CD4-positive, CD25-positive, alpha-beta regulatory T cell (primary cell): Measurements from ENCODE around the gene PRKAR1B. TPM values are rescaled to one million over a fixed set of nuclear protein-coding genes. Genes with fewer than 3 reads are reported as not detected.
"Not testable (repeated sequence)": the region's sequence is repeated elsewhere in the genome, so short reads cannot be mapped to it uniquely, and the experiment has no call there.

Source experiments
- ATAC-seq, 2 donors: fragments of 150-1000 bp; cut with Tn5 transposase; one replicate each; pipeline ENCODE4 v1.10.0; 2021; ENCODE audit warnings: low read depth in 2 of 2, moderate number of reproducible peaks in 2 of 2, moderate library complexity in 1 of 2
- DNase-seq, 3 donors: peaks; one replicate each; pipeline versions ENCODE4 v3.0.0 to v3.0.0-alpha.2; 2012 to 2022; ENCODE audit warnings: mixed read lengths in 1 of 3
- H3K27ac ChIP-seq: one replicate; pipeline ENCODE4 v1.7.0; 2013; ENCODE audit warnings: mild to moderate bottlenecking, low read length; ENCODE audit not compliant: insufficient read depth, poor library complexity, severe bottlenecking
- H3K27me3 ChIP-seq: one replicate; pipeline ENCODE4 v1.7.0; 2013; ENCODE audit warnings: low read length; ENCODE audit not compliant: control insufficient read depth, insufficient read depth
- H3K36me3 ChIP-seq: one replicate; pipeline ENCODE4 v1.7.0; 2013; ENCODE audit warnings: mild to moderate bottlenecking, low read length, moderate library complexity; ENCODE audit not compliant: control insufficient read depth, insufficient read depth
- H3K4me1 ChIP-seq: 2 replicates; pipeline ENCODE4 v1.7.0; 2013; ENCODE audit warnings: mild to moderate bottlenecking, low read length; ENCODE audit not compliant: insufficient read depth, control insufficient read depth, poor library complexity, severe bottlenecking
- H3K4me3 ChIP-seq: one replicate; pipeline ENCODE4 v1.7.0; 2013; ENCODE audit warnings: low read depth, mild to moderate bottlenecking, low read length, moderate library complexity
- H3K9me3 ChIP-seq, 2 experiments: 1 replicate in 1 of 2; 2 replicates in 1 of 2; pipeline ENCODE4 v1.7.0; 2013; ENCODE audit warnings: low read length in 2 of 2, mild to moderate bottlenecking in 1 of 2, moderate library complexity in 1 of 2; ENCODE audit not compliant: control insufficient read depth in 2 of 2
- H3K27ac Mint-ChIP-seq, 3 donors: one replicate each; pipeline ENCODE4 v1.8.0; 2020 to 2022; ENCODE audit warnings: mild to moderate bottlenecking in 3 of 3, mixed read lengths in 3 of 3, moderate library complexity in 2 of 3
- H3K27me3 Mint-ChIP-seq: one replicate; pipeline ENCODE4 v1.8.0; 2022; ENCODE audit warnings: mild to moderate bottlenecking, mixed read lengths
- H3K36me3 Mint-ChIP-seq: one replicate; pipeline ENCODE4 v1.8.0; 2020; ENCODE audit warnings: mixed read lengths
- H3K4me1 Mint-ChIP-seq, 4 donors: one replicate each; pipeline ENCODE4 v1.8.0; 2020 to 2022; ENCODE audit warnings: mixed read lengths in 4 of 4, mild to moderate bottlenecking in 1 of 4
- H3K4me3 Mint-ChIP-seq, 4 donors: one replicate each; pipeline ENCODE4 v1.8.0; 2020 to 2022; ENCODE audit warnings: mild to moderate bottlenecking in 4 of 4, mixed read lengths in 4 of 4, moderate library complexity in 3 of 4
- H3K9me3 Mint-ChIP-seq, 7 donors: one replicate each; pipeline ENCODE4 v1.8.0; 2020 to 2022; ENCODE audit warnings: mixed read lengths in 7 of 7, mild to moderate bottlenecking in 3 of 7, moderate library complexity in 2 of 7
- polyA plus RNA-seq, 4 donors: library from polyadenylated mRNA; unstranded; fragments of 300-500 nt; fragmentation: Illumina TruSeq; gene quantifications; one replicate each; pipeline ENCODE4 v1.2.3, GENCODE V29; 2021
- total RNA-seq: library from RNA; stranded (reverse); gene quantifications from one replicate; pipeline ENCODE4 v1.2.3, GENCODE V29; 2022

The PRKAR1B gene
- total and polyA plus RNA-seq, 5 donors from 2014 or later, result 4.9 to 12.5 (median 6.8) TPM

DNA sequence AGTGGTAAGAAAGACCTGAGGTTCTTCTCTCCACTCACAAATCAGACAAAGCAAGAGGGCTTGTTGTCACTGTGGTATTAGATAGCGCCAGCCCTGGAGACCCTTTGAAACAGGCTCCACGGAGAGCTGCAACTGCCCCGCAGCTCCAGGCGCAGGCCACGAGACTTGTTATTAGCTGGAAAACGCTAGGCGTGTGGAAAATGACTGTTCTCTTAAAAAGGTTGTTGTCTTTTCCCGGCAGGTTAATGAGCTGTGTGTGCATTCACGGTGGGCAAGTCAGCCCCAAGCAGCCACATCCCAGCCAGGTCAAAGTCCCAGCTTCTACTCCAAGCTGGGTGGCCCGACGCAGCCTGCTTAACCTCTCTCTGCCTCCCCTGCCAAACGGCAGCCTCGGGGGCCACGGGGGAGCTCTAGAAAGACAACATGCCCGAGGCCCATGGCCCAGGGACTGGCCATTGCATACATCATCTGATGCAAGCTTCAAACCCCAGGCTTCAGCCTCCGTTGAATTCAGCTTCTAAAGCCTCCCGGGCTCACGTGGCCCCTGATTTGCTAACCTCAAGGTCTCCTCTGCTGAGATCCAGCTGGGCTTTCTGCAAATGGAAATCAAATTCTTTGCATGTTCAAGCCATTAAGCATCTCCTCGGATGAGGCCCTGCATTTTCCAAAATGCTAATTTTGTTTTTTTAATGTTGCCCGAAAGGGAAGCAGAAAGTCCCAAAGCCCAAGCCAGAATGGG is 61.9 kb downstream of the PRKAR1B start:
- Mint-ChIP-seq H3K27me3 (no peaks in the 10 kb centered on the region), H3K9me3 (peaks cover 0 to 6% (median 0%) of the 10 kb centered on the region in 7 donors), H3K36me3 (peaks cover 8% of the 10 kb centered on the region), H3K27ac (no peak overlapping the region), H3K4me1 (peaks cover 0 to 7% (median 0%) of the 10 kb centered on the region in 4 donors), H3K4me3 (no peak overlapping the region)
- no peaks in the 10 kb centered on the region for H3K36me3 ChIP-seq
- no peak overlapping the region for H3K4me3 ChIP-seq
- no peaks in the 10 kb centered on the region for H3K27me3 ChIP-seq
- no peaks in the 10 kb centered on the region for H3K9me3 ChIP-seq
- H3K4me1 ChIP-seq, result no peaks in the 10 kb centered on the region
- no peak for ATAC-seq
- no peak overlapping the region for H3K27ac ChIP-seq
- no peak for DNase-seq

DNA sequence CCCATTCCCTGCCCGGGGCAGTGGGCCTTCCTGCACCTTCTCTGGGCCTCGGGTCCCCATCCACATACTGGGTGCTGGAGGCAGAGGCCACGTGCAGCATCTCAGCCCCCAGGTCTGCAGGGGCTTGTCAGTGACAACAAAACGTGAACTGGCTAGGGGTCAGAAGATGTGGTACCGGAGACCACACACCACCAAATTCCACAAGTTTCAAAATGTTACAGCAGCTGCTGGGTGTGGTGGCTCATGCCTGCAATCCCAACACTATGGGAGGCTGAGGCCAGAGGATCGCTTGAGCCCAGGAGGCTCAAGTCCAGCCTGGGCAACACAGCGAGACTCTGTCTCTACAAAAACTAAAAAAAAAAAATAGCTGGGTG is 62.7 kb downstream of the PRKAR1B start:
- H3K4me3 Mint-ChIP-seq, result no peak overlapping the region
- H3K27ac Mint-ChIP-seq, result no peak overlapping the region
- H3K4me1 ChIP-seq, result no peaks in the 10 kb centered on the region
- no peaks in the 10 kb centered on the region for H3K27me3 ChIP-seq
- H3K4me3 ChIP-seq, result no peak overlapping the region
- peaks cover 0 to 6% (median 0%) of the 10 kb centered on the region in 7 donors for H3K9me3 Mint-ChIP-seq
- H3K9me3 ChIP-seq, result no peaks in the 10 kb centered on the region
- DNase-seq (no peak), ATAC-seq (no peak)
- no peak overlapping the region for H3K27ac ChIP-seq
- H3K36me3 ChIP-seq, result no peaks in the 10 kb centered on the region
- peaks cover 8% of the 10 kb centered on the region for H3K36me3 Mint-ChIP-seq
- H3K4me1 Mint-ChIP-seq, result peaks cover 0 to 7% (median 0%) of the 10 kb centered on the region in 4 donors
- no peaks in the 10 kb centered on the region for H3K27me3 Mint-ChIP-seq

DNA sequence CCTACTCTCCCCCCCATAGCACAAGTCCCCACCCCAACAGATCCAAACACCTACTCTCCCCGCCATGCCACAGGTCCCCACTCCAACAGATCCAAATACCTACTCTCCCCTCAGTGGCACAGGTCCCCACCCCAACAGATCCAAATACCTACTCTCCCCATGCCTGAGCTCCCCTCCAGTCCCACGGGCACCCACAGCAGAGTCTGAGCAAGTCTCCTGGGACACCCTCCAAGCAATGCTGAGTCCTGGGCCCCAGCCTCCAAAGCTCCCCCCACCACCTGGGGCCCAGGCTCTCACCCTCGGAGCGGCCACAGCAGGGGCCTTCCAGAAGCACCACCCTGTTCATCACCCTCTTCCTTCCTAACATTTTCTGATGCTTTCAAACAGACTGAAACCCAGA is 64.5 kb downstream of the PRKAR1B start:
- Histone ChIP-seq H3K4me3 (no peak overlapping the region), H3K9me3 (no peaks in the 10 kb centered on the region), H3K27me3 (no peaks in the 10 kb centered on the region), H3K27ac (no peak overlapping the region), H3K4me1 (no peaks in the 10 kb centered on the region), H3K36me3 (no peaks in the 10 kb centered on the region)
- Mint-ChIP-seq H3K27me3 (no peaks in the 10 kb centered on the region), H3K4me1 (peaks cover 0 to 6% (median 0%) of the 10 kb centered on the region in 4 donors), H3K4me3 (no peak overlapping the region), H3K27ac (no peak overlapping the region), H3K9me3 (peaks cover 0 to 2% (median 0%) of the 10 kb centered on the region in 7 donors), H3K36me3 (peaks cover 7% of the 10 kb centered on the region)
- no peak for DNase-seq
- ATAC-seq, result no peak

DNA sequence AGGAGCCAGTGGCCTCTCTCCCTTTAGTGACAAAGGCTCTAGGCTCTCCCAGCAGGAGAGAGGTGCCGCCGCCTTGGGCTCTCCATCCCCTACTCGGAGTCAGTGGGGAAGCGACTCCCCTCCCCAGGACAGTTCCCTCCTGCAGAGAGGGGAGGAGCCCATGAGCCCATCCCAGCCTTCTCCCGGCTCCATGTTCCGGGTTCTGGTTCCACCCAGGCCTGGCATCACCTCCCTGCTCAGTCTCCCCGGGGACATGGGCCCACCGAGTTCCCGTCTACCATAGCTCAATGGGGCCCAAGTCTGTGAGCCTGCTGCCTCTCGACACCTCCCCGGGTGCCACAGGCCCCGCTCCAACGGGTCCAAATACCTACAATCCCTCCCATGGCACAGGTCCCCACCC is 67.1 kb downstream of the PRKAR1B start:
- Mint-ChIP-seq H3K36me3 (peaks cover 7% of the 10 kb centered on the region), H3K4me3 (no peak overlapping the region), H3K27me3 (no peaks in the 10 kb centered on the region), H3K27ac (no peak overlapping the region), H3K4me1 (peaks cover 0 to 6% (median 0%) of the 10 kb centered on the region in 4 donors), H3K9me3 (peaks cover 0 to 2% (median 0%) of the 10 kb centered on the region in 7 donors)
- no peak overlapping the region for H3K4me3 ChIP-seq
- H3K9me3 ChIP-seq, result no peaks in the 10 kb centered on the region
- DNase-seq, result no peak
- H3K4me1 ChIP-seq, result no peaks in the 10 kb centered on the region
- ATAC-seq, result no peak
- H3K36me3 ChIP-seq, result no peaks in the 10 kb centered on the region
- H3K27ac ChIP-seq, result no peak overlapping the region
- H3K27me3 ChIP-seq, result no peaks in the 10 kb centered on the region

DNA sequence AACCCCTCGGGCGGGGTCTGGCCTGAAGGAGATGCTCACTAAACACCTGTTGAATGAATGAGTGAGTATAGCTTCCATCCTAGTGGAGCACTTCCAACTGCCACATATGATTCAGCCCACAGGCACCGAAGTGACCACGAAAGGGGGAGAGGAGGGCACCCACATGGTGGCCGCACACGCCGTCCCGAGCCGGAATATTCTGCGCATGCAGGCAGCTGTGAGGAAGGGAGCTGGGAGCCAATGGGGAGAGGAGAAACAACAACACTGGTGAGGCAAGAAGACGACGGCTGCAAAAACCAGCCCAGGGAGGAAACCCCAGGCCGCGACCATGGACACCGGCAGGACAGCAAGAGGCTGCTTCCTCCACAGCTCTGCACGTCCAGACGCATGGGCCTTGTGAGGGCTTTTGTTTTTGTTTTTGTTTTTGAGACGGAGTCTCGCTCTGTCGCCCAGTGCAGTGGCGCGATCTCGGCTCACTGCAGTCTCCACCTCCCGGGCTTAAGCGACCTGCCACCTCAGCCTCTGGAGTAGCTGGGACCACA is 67.7 kb downstream of the PRKAR1B start:
- DNase-seq, result no peak
- H3K4me3 ChIP-seq, result no peak overlapping the region
- no peak for ATAC-seq
- Mint-ChIP-seq H3K27ac (no peak overlapping the region), H3K36me3 (peaks cover 7% of the 10 kb centered on the region), H3K9me3 (peaks cover 0 to 2% (median 0%) of the 10 kb centered on the region in 7 donors), H3K4me3 (no peak overlapping the region), H3K4me1 (peaks cover 0 to 6% (median 0%) of the 10 kb centered on the region in 4 donors), H3K27me3 (no peaks in the 10 kb centered on the region)
- no peaks in the 10 kb centered on the region for H3K9me3 ChIP-seq
- H3K27me3 ChIP-seq, result no peaks in the 10 kb centered on the region
- no peaks in the 10 kb centered on the region for H3K36me3 ChIP-seq
- no peak overlapping the region for H3K27ac ChIP-seq
- H3K4me1 ChIP-seq, result no peaks in the 10 kb centered on the region

DNA sequence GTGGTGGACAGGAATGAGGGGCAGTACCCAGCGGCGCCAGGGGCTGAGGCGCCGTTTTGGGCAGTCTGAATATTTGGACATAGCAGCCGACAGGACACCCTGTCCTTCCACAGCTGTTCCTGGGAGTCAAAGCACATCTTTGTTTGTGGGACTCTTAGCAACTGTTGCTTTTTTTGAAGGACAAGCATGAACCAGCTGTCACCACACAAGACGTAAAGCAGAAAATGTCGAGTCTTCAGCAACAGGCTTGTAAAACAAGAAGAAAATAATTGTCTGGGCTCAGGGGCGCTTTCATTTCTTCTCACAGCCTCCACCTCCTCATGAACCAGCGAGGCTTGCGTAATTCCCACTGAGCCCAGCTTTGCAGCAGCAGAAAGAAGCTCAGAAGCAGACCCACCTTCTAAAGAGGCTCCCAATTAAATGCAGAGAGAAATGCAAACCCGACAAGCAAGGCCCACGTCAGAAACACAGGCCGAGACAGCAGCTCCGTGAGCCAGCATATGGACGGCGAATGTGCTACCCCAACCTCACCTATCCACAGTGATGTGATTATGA is 69.4 kb downstream of the PRKAR1B start:
- Mint-ChIP-seq H3K27me3 (no peaks in the 10 kb centered on the region), H3K27ac (peak overlapping the region in 1 of 3 donors; percentile 69), H3K9me3 (peaks cover 0 to 2% (median 0%) of the 10 kb centered on the region in 7 donors), H3K4me3 (peak overlapping the region in 1 of 4 donors; percentile 64), H3K4me1 (peaks cover 0 to 3% (median 0%) of the 10 kb centered on the region in 4 donors), H3K36me3 (peaks cover 7% of the 10 kb centered on the region)
- Histone ChIP-seq H3K4me1 (no peaks in the 10 kb centered on the region), H3K36me3 (no peaks in the 10 kb centered on the region), H3K27ac (no peak overlapping the region), H3K4me3 (no peak overlapping the region), H3K27me3 (no peaks in the 10 kb centered on the region), H3K9me3 (peaks cover 3% of the 10 kb centered on the region in 2 experiments)
- no peak for DNase-seq
- ATAC-seq, result no peak

DNA sequence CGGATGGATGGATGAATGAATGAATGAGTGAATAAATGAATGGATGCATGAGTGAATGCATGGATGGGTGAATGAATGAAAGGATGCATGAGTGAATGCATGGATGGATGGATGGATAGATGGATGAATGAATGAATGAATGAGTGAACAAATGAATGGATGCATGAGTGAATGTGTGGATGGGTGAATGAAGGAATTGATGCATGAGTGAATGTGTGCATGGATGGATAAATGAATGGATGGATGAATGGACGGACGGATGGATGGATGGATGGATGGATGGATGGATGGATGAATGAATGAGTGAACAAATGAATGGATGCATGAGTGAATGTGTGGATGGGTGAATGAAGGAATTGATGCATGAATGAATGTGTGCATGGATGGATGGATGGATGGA is 70.1 kb downstream of the PRKAR1B start:
- H3K36me3 ChIP-seq, H3K27ac Mint-ChIP-seq, H3K9me3 Mint-ChIP-seq, ATAC-seq, H3K9me3 ChIP-seq, H3K4me1 ChIP-seq, DNase-seq, H3K4me3 ChIP-seq, H3K4me1 Mint-ChIP-seq, H3K4me3 Mint-ChIP-seq, H3K36me3 Mint-ChIP-seq, H3K27me3 Mint-ChIP-seq, H3K27me3 ChIP-seq, H3K27ac ChIP-seq: not testable (repeated sequence)
